T-cell (primary cell): Measurements from ENCODE around the gene GORASP2. TPM values are rescaled to one million over a fixed set of nuclear protein-coding genes. Genes with fewer than 3 reads are reported as not detected.

Experiments used
- ATAC-seq, 4 experiments: fragments of 200-7000 bp in 3 of 4; fragments of 150-1000 bp in 1 of 4; cut with Tn5 transposase; replicated peaks in 1 of 4; 1 replicate in 3 of 4; 2 replicates in 1 of 4; pipeline ENCODE4 v1.10.0; 2021; ENCODE audit warnings: moderate library complexity in 3 of 4, mild to moderate bottlenecking in 2 of 4, moderate number of reproducible peaks in 1 of 4
- CTCF ChIA-PET, 2 donors: fragments of 300-600 bp; sonication (Branson Sonifier 250); formaldehyde crosslinking; loops; one replicate each; lab custom pipeline; 2022; ENCODE audit warnings: antibody characterized with exemption in 2 of 2; lab: Charles Lee
- POLR2A ChIA-PET, 2 donors: fragments of 300-600 bp; sonication (Branson Sonifier 250); formaldehyde crosslinking; loops; one replicate each; lab custom pipeline; 2022; ENCODE audit warnings: antibody characterized with exemption in 2 of 2; lab: Charles Lee
- DNase-seq, 35 experiments: peaks; one replicate each; pipeline versions ENCODE4 v3.0.0 to v3.0.0-alpha.2; 2013 to 2023
- H3K27ac ChIP-seq: one replicate; pipeline ENCODE4 v1.5.1; 2013; ENCODE audit warnings: low read length
- H3K27me3 ChIP-seq, 2 experiments: replicated peaks in 1 of 2; 1 replicate in 1 of 2; 2 replicates in 1 of 2; pipeline versions ENCODE4 v1.6.1 to v1.7.0; 2013; ENCODE audit warnings: low read length in 1 of 2, mixed read lengths in 1 of 2; ENCODE audit not compliant: control insufficient read depth in 2 of 2, insufficient read depth in 2 of 2; ENCODE audit errors: extremely low read depth in 1 of 2
- H3K36me3 ChIP-seq, 2 donors: 1 replicate in 1 of 2; 2 replicates in 1 of 2; pipeline versions ENCODE4 v1.6.1 to v1.7.0; 2013; ENCODE audit warnings: low read length in 1 of 2; ENCODE audit not compliant: control insufficient read depth in 2 of 2, insufficient read depth in 1 of 2; ENCODE audit errors: extremely low read depth in 1 of 2
- H3K4me1 ChIP-seq, 2 experiments: 1 replicate in 1 of 2; 2 replicates in 1 of 2; pipeline versions ENCODE4 v1.6.1 to v1.7.0; 2013; ENCODE audit warnings: low read length in 2 of 2, mixed read lengths in 1 of 2; ENCODE audit not compliant: insufficient read depth in 2 of 2, control insufficient read depth in 1 of 2; ENCODE audit errors: extremely low read depth in 1 of 2
- H3K4me3 ChIP-seq, 2 donors: 1 replicate in 1 of 2; 2 replicates in 1 of 2; pipeline versions ENCODE4 v1.5.1 to v1.7.0; 2013; ENCODE audit warnings: mild to moderate bottlenecking in 2 of 2, low read length in 1 of 2, moderate library complexity in 1 of 2; ENCODE audit not compliant: control insufficient read depth in 1 of 2; ENCODE audit errors: extremely low read depth in 1 of 2
- H3K9me3 ChIP-seq: 2 replicates; pipeline ENCODE4 v1.7.0; 2013
- H3K27ac Mint-ChIP-seq, 2 donors: one replicate each; pipeline ENCODE4 v1.8.0; 2020 to 2021; ENCODE audit warnings: mild to moderate bottlenecking in 2 of 2, mixed read lengths in 2 of 2
- H3K27me3 Mint-ChIP-seq, 2 donors: one replicate each; pipeline ENCODE4 v1.8.0; 2021 to 2022; ENCODE audit warnings: mixed read lengths in 2 of 2
- H3K36me3 Mint-ChIP-seq: one replicate; pipeline ENCODE4 v1.8.0; 2021; ENCODE audit warnings: mixed read lengths
- H3K4me1 Mint-ChIP-seq, 3 donors: one replicate each; pipeline ENCODE4 v1.8.0; 2020 to 2022; ENCODE audit warnings: mixed read lengths in 3 of 3, mild to moderate bottlenecking in 1 of 3
- H3K4me3 Mint-ChIP-seq, 3 donors: one replicate each; pipeline ENCODE4 v1.8.0; 2020 to 2022; ENCODE audit warnings: mild to moderate bottlenecking in 3 of 3, mixed read lengths in 3 of 3, moderate library complexity in 3 of 3
- H3K9me3 Mint-ChIP-seq, 3 donors: one replicate each; pipeline ENCODE4 v1.8.0; 2020 to 2022; ENCODE audit warnings: mixed read lengths in 3 of 3
- WGBS: methylation state at CpG from one replicate; pipeline ENCODE4 v1.1.5; 2013; ENCODE audit warnings: missing lambda C conversion rate; ENCODE audit not compliant: insufficient coverage; 5-methylcytosine and 5-hydroxymethylcytosine counted together
- total RNA-seq, 35 experiments: library from RNA in 6 of 35; stranded (reverse) in 6 of 35; fragments of 120-200 nt in 1 of 35; gene quantifications; one replicate each; pipeline versions ENCODE4 v1.2.1 to v1.2.4 and lab custom pipeline; 2013 to 2026

GORASP2 gene
- total RNA-seq (10 to 100 TPM; 61.6 to 81.1 (median 71.0) TPM), total RNA-seq (lab: John Stamatoyannopoulos, UW) (49.2 to 106 (median 63.9) reads per million in 29 experiments)
- 34.5 TPM for total RNA-seq (2013)

DNA sequence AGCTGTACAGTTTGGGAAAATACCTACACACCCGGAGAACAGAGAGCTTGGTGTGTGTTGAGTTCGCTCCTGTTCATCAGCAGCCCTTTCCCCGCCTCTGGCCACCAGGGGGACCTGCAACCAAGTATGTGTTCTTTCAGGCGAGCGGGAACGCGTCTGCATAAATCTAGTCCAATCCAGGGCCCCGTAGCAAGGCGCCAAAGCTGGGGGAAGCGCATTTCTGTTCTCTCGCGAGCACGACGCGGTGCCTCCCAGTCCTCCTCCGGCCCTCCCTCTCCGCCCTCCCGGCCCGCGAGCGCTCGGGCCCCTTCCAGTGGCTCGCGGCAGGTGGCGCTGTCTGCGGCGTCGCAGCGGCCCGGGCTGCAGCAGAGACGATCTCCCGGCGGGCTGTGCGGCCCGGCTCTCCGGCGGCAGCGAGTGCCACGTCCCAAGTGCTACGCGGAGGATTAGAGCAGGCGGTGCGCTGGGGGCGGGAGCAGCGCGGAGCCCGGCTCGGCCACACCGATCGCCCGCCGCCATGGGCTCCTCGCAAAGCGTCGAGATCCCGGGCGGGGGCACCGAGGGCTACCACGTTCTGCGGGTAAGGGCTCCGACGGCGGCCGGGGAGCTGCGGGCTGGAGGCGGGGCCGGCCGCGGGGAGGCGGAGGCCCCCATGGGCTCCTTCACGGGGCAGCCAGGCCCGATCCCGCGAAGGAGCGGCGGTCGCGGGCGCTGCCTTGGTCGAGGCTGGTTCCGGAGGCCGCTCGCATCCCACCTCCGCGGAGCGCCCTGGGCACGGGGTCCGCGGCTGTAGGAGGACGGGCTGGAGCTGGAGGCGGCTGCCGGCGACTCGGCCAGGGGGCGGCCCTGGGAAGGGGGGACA, at the start of gene GORASP2:
GORASP2 (plus strand) TSS at position 430 of the 862 bp plus-strand sequence; CDS start at position 518, 88 bp downstream.
- CTCF ChIA-PET: interaction anchor here (0.5 to 2.6 kb wide), 27 partner anchors 9 to 1102 kb away, joined by 3 to 20 read pairs (median 4); partner anchors contain the start of genes DCAF17 (in 1 of the 2), METTL8 (in 1 of the 2) and UBR3 (in 1 of the 2)
- Mint-ChIP-seq H3K36me3 (peaks cover 3% of the 10 kb centered on the region), H3K4me1 (peaks cover 47 to 49% (median 48%) of the 10 kb centered on the region in 3 donors), H3K27me3 (no peaks in the 10 kb centered on the region), H3K9me3 (no peaks in the 10 kb centered on the region), H3K27ac (peak within 1 kb of the TSS; percentile 94 to 96), H3K4me3 (peak within 1 kb of the TSS; percentile 94 to 99 (median 97))
- WGBS: under 1% methylated on average over 89 of the region's 95 CpGs
- Histone ChIP-seq H3K4me1 (peaks cover 12 to 25% of the 10 kb centered on the region in 2 experiments), H3K27ac (peak within 1 kb of the TSS; percentile 79), H3K36me3 (peaks cover 0 to 2% of the 10 kb centered on the region in 2 donors), H3K4me3 (peak within 1 kb of the TSS; percentile 81 to 91), H3K27me3 (no peaks in the 10 kb centered on the region), H3K9me3 (no peaks in the 10 kb centered on the region)
- POLR2A ChIA-PET: interaction anchor here (0.5 to 1.0 kb wide), 6 partner anchors 12 to 1477 kb away, joined by 3 to 5 read pairs (median 3); no protein-coding TSS in a partner anchor
- peak; percentile 93 to 100 (median 98) for DNase-seq
- peak; percentile 89 to 93 (median 92) for ATAC-seq

DNA sequence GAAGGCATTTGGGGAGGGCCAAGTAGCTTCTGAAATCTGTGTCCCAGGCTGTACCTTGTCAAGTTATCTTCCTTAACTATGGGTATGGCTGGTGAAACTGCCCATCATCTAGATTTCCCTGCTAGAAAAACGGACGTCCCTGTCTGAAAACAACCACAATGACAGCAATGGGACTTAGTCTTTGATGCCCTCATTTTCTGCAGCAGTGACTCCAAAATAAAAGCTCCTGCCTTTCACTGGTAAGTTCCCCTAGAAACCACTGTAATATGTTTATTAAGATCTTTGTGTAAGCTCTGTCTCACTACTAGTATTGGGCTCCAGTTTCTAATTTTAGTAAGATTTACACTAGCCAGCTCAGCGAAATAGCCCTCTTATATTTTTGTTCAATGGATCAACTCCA, 47.2 kb upstream of the GORASP2 start:
- ChIA-PET POLR2A (interaction anchor here in 1 of 2 donors (1.3 kb wide), 1 partner anchor 22 kb away, joined by 3 read pairs; no protein-coding TSS in a partner anchor), CTCF (interaction anchor here (1.0 to 1.7 kb wide), 3 partner anchors 8 to 473 kb away, joined by 3 to 9 read pairs (median 4); no protein-coding TSS in a partner anchor)
- no peak for DNase-seq
- no peak for ATAC-seq
- Mint-ChIP-seq H3K27me3 (peaks cover 13 to 16% of the 10 kb centered on the region in 2 donors), H3K4me1 (peaks cover 10 to 11% (median 11%) of the 10 kb centered on the region in 3 donors), H3K27ac (no peak overlapping the region), H3K36me3 (no peaks in the 10 kb centered on the region), H3K9me3 (no peaks in the 10 kb centered on the region), H3K4me3 (no peak overlapping the region)
- no peak overlapping the region for H3K27ac ChIP-seq
- H3K4me3 ChIP-seq: no peak overlapping the region
- no peaks in the 10 kb centered on the region for H3K36me3 ChIP-seq
- WGBS: 57% methylated on average over 1 of the region's 3 CpGs
- no peaks in the 10 kb centered on the region for H3K9me3 ChIP-seq
- no peaks in the 10 kb centered on the region for H3K4me1 ChIP-seq
- peaks cover 0 to 20% of the 10 kb centered on the region in 2 experiments for H3K27me3 ChIP-seq

DNA sequence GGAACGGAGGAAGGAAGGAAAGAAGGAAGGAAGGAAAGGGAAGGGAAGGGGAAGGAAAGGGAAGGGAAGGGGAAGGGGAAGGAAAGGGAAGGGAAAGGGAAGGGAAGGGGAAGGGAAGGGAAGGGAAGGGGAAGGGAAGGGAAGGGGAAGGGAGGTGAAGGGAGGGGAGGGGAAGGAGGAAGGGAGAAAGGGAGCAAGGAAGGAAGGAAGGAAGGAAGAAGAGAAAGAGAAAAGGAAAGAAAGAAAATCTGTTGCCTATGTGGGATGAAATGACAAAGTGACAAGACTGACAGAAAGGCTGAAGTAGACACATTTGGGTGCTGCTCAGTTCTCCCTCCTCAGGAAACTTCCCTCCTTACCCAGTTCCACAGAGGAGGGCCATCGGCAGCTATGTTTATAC, 46.3 kb upstream of the GORASP2 start:
- ATAC-seq (no peak), DNase-seq (no peak)
- ChIA-PET CTCF (interaction anchor here in 1 of 2 donors (0.7 to 1.7 kb wide), 2 partner anchors 10 to 460 kb away, joined by 5 to 9 read pairs; no protein-coding TSS in a partner anchor), POLR2A (no interaction called here)
- H3K4me3 ChIP-seq: no peak overlapping the region
- H3K4me3 Mint-ChIP-seq: no peak overlapping the region
- H3K9me3 ChIP-seq: no peaks in the 10 kb centered on the region
- H3K4me1 Mint-ChIP-seq: peaks cover 9 to 11% (median 10%) of the 10 kb centered on the region in 3 donors
- no peak overlapping the region for H3K27ac ChIP-seq
- no peak overlapping the region for H3K27ac Mint-ChIP-seq
- WGBS: no CpG with 5 or more reads among the region's 2 CpGs
- H3K4me1 ChIP-seq: no peaks in the 10 kb centered on the region
- H3K36me3 Mint-ChIP-seq: no peaks in the 10 kb centered on the region
- peaks cover 13 to 16% of the 10 kb centered on the region in 2 donors for H3K27me3 Mint-ChIP-seq
- peaks cover 0 to 18% of the 10 kb centered on the region in 2 experiments for H3K27me3 ChIP-seq
- H3K36me3 ChIP-seq: no peaks in the 10 kb centered on the region
- no peaks in the 10 kb centered on the region for H3K9me3 Mint-ChIP-seq

DNA sequence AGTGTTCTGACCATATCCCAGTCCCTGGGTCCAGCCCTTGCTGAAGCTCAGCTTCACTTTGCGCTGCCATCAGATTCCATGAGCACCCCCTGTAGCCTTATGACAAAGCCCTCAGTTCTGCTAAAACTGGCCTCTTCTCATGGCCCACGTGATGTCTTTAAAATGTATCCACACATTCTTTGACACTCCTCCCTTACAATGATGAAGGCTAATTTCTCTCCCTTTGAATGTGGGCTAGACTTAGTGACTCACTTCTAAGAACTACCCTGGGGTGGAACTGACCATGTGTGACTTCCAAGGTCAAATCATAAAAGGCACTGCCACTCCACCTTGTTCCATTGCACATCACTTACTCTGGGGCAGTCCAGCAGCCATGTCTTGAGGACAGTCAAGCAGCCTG, 45.4 kb upstream of the GORASP2 start:
- Mint-ChIP-seq H3K27ac (no peak overlapping the region), H3K36me3 (no peaks in the 10 kb centered on the region), H3K27me3 (peaks cover 15 to 16% of the 10 kb centered on the region in 2 donors), H3K4me1 (peaks cover under 1 to 1% (median under 1%) of the 10 kb centered on the region in 3 donors), H3K9me3 (no peaks in the 10 kb centered on the region), H3K4me3 (no peak overlapping the region)
- 78% methylated on average over 2 of the region's 2 CpGs for WGBS
- ATAC-seq (no peak), DNase-seq (no peak)
- H3K36me3 ChIP-seq: no peaks in the 10 kb centered on the region
- no peaks in the 10 kb centered on the region for H3K9me3 ChIP-seq
- ChIA-PET POLR2A (no interaction called here), CTCF (interaction anchor here in 1 of 2 donors (0.6 kb wide), 1 partner anchor 483 kb away, joined by 3 read pairs; no protein-coding TSS in a partner anchor)
- H3K27me3 ChIP-seq: peaks cover 0 to 17% of the 10 kb centered on the region in 2 experiments
- H3K4me1 ChIP-seq: no peaks in the 10 kb centered on the region
- no peak overlapping the region for H3K4me3 ChIP-seq
- H3K27ac ChIP-seq: no peak overlapping the region

DNA sequence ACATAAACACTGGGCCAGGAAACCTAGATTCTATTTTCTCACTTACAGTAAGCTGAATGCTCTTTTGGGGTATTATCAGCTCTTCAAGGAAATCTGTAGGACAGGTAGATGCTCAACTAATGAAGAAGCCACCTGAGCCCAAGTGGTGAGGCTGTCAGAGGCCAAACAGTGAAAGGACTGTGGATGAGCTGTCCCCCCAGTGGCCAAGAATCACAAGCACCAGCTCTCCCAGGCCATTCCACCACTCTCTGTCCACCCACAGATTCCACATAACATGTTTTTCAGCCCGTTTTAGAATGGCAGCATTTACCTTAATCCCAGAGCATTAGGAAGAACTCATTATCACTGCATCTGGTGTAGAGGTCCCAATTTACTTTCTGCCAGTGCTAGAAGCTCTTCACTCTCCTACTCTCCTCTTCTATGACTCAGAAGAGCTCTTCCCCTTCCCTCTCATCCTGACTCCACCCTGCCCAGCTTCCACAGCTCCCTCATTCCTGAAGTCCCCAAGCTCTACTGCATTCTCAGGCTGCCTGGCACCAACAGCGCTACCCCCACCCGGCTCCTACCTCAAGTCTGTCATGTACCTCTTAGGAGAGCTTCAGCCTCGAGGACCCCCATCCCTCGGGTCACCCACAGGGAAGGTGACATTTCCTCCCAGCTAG, 43.8 kb upstream of the GORASP2 start:
- Mint-ChIP-seq H3K4me3 (no peak overlapping the region), H3K36me3 (no peaks in the 10 kb centered on the region), H3K4me1 (no peaks in the 10 kb centered on the region), H3K9me3 (no peaks in the 10 kb centered on the region), H3K27me3 (peaks cover 17 to 20% of the 10 kb centered on the region in 2 donors), H3K27ac (no peak overlapping the region)
- Histone ChIP-seq H3K9me3 (no peaks in the 10 kb centered on the region), H3K4me3 (no peak overlapping the region), H3K36me3 (no peaks in the 10 kb centered on the region), H3K27me3 (peaks cover 0 to 17% of the 10 kb centered on the region in 2 experiments), H3K27ac (no peak overlapping the region), H3K4me1 (no peaks in the 10 kb centered on the region)
- 87% methylated on average over 5 of the region's 5 CpGs for WGBS
- ChIA-PET CTCF (interaction anchor here in 1 of 2 donors (1.0 kb wide), 1 partner anchor 11 kb away, joined by 4 read pairs; no protein-coding TSS in a partner anchor), POLR2A (no interaction called here)
- no peak for DNase-seq
- ATAC-seq: no peak

DNA sequence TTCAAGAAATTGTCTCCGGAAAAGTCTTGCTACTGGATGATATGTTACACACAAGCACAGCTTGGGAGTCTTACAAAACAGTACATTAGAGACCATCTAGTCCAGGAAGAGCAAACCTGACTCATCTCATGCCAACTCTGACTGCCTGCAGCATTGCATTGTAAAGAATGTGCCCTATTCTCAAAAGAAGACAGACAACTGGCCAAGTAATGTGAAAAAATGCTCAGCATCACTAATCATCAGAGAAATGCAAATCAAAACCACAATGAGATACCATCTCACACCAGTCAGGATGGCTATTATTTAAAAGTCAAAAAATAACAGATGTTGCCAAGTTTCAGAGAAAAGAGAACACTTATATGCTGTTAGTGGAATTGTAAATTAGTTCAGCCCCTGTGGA, 42.7 kb upstream of the GORASP2 start:
- no peaks in the 10 kb centered on the region for H3K36me3 Mint-ChIP-seq
- H3K27ac Mint-ChIP-seq: no peak overlapping the region
- Histone ChIP-seq H3K9me3 (no peaks in the 10 kb centered on the region), H3K27ac (no peak overlapping the region), H3K4me3 (no peak overlapping the region), H3K27me3 (peaks cover 0 to 17% of the 10 kb centered on the region in 2 experiments), H3K36me3 (no peaks in the 10 kb centered on the region), H3K4me1 (no peaks in the 10 kb centered on the region)
- peaks cover 20 to 24% of the 10 kb centered on the region in 2 donors for H3K27me3 Mint-ChIP-seq
- no peaks in the 10 kb centered on the region for H3K4me1 Mint-ChIP-seq
- no peak for DNase-seq
- ChIA-PET CTCF (no interaction called here), POLR2A (no interaction called here)
- H3K9me3 Mint-ChIP-seq: no peaks in the 10 kb centered on the region
- no peak for ATAC-seq
- WGBS: no CpG with 5 or more reads among the region's 1 CpG
- H3K4me3 Mint-ChIP-seq: no peak overlapping the region
